Stimulated activated CD8-positive, alpha-beta memory T cell treated with anti-CD3 and anti-CD28 coated beads, Interleukin-7, amount 100 ng/mL, for 1 hour (primary cell): Measurements from ENCODE around the gene UBXN10.

Source experiments
- DNase-seq, 2 donors: peaks; one replicate each; pipeline ENCODE4 v3.0.0-alpha.2; 2020; ENCODE audit warnings: low read depth in 2 of 2

UBXN10 gene

GRCh38 chr1:20185834-20186782, at the start of gene UBXN10, which contains the start of gene PLA2G2C:
TSS of gene UBXN10 (plus strand) at chr1:20186096. CDS start at chr1:20190562, 4,466 bp downstream.
TSS of gene PLA2G2C (minus strand) at chr1:20186518. CDS start at chr1:20177363, 9,155 bp downstream.
- no peak for DNase-seq

- no peak for DNase-seq
Observed at GRCh38 chr1:20136249-20136648, 49.6 kb upstream of the UBXN10 start.

GRCh38 chr1:20137055-20137454, 48.8 kb upstream of the UBXN10 start:
- no peak for DNase-seq

- no peak for DNase-seq
Observed at GRCh38 chr1:20137604-20138003, 48.3 kb upstream of the UBXN10 start.

- no peak for DNase-seq
Observed at GRCh38 chr1:20138346-20138745, 47.5 kb upstream of the UBXN10 start.

- no peak for DNase-seq
Observed at GRCh38 chr1:20138961-20139550, 46.8 kb upstream of the UBXN10 start, which contains the start of gene PLA2G2F. TSS of gene PLA2G2F (plus strand) at chr1:20139323. CDS start at chr1:20139428, 105 bp downstream.

- DNase-seq = no peak
Observed at GRCh38 chr1:20139776-20140612, 45.9 kb upstream of the UBXN10 start.

GRCh38 chr1:20141001-20141400, 44.9 kb upstream of the UBXN10 start:
- no peak for DNase-seq

- DNase-seq = no peak
Observed at GRCh38 chr1:20141466-20141865, 44.4 kb upstream of the UBXN10 start.

GRCh38 chr1:20142001-20142710, 43.7 kb upstream of the UBXN10 start:
- no peak for DNase-seq

- DNase-seq = no peak
Observed at GRCh38 chr1:20143318-20143717, 42.6 kb upstream of the UBXN10 start.

GRCh38 chr1:20143734-20144565, 41.9 kb upstream of the UBXN10 start:
- DNase-seq = no peak

GRCh38 chr1:20147846-20148570, 37.9 kb upstream of the UBXN10 start:
- no peak for DNase-seq

GRCh38 chr1:20148571-20149500, 37.1 kb upstream of the UBXN10 start:
- DNase-seq = no peak

- DNase-seq = no peak
Observed at GRCh38 chr1:20149601-20150325, 36.1 kb upstream of the UBXN10 start.

GRCh38 chr1:20150326-20150705, 35.6 kb upstream of the UBXN10 start:
- no peak for DNase-seq

GRCh38 chr1:20150969-20151368, 34.9 kb upstream of the UBXN10 start:
- no peak for DNase-seq
